ENCODE results near the gene SLX4.

Gene SLX4

DNA sequence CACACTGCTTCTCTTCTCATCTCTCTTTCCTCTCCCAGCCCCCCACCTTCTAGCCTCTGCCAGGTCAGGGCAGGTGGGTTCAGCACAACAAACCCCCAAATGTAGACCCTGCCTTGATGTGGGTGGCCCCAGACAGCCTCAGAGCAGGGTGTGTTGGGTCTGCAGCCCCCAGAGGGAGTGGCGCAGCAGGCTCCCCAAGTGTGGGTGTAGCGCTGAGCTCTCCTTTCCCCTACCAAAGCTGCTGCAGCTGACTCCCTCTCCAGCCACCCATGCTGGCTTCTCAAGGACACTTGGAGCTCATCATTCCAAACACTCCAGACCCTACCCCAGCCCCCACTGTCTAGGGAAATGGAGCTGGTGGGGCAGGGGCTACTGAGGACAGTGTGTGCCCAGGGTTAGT, 61.5 kb downstream of the SLX4 start:
- no peak for DNase-seq (ENCODE audit: low read depth in 3 of 3)

- DNase-seq (ENCODE audit: low read depth in 3 of 3), result no peak
Observed at GRCh38 chr16:3548859-3549258, 62.5 kb downstream of the SLX4 start.

GRCh38 chr16:3548445-3548844, 63.0 kb downstream of the SLX4 start:
- DNase-seq (ENCODE audit: low read depth in 3 of 3), result no peak

DNA sequence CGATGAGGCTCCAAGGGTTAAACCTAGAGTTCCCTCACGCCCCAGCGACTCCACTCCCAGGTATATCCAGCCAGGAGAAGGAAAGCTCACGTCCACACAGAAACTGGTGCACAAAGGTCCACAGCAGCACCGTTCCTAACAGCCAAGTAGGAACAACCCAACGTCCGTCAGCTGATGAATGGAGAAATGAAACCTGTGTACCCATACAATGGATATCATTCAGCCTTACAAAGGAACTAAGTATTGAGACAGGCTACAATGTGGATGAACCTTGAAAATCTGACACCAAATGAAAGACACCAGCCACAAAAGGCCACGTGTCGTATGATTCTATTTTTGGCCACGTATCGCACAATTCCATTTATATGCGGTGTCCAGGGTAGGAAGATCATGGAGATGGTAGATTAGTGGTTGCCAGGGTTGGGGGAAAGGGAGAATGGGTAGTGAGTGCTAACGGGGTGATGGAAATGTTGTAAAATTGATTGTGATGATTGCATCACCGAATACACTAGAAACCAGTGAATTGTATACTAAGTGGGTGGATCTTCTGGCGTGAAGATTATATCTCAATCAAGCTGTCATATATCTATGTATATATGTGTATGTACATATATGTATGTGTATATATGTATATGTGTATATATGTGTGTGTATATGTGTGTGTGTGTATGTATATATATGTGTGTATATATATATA, 64.3 kb downstream of the SLX4 start:
- no peak for DNase-seq (ENCODE audit: low read depth in 3 of 3)

DNA sequence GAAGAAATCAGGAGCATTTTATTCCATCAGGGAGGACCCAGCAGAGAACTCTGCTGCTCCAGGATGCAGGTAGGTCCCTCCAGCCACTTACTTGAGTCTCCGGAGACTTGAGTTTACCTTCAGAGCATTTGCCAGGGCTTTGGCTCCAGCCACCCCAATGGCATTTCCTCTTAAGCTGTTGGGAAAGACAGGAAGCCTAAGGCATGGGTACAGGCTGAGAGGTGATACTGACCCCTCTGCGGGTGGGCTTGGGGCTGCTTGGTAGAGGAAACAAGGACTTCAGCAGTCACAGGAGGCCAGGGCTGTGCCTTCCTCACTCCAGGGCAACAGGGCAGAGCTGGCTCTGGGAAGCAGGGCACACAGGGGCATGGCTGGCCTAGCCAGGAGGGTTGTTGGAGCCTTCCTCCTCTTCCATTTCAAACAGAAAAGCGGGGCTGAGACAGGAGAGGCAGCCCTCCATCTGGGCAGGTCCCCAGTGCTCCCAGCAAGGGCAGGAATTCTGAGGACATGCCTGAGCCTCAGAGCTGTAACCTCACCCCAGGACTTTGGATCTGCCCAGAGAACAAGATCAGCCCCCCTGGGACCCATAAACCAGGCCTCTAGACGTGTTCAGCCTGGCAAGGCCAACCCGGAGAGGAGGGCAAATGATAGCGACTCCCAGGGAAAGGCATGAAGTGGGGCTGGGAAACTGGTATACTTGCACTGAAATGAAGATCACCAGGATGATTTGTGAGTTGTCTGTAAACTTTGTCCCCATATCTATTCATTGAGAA, 68.6 kb downstream of the SLX4 start:
- no peak for DNase-seq (ENCODE audit: low read depth in 3 of 3)

GRCh38 chr16:3541527-3542155, 69.8 kb downstream of the SLX4 start:
- DNase-seq (ENCODE audit: low read depth in 3 of 3), result no peak

DNA sequence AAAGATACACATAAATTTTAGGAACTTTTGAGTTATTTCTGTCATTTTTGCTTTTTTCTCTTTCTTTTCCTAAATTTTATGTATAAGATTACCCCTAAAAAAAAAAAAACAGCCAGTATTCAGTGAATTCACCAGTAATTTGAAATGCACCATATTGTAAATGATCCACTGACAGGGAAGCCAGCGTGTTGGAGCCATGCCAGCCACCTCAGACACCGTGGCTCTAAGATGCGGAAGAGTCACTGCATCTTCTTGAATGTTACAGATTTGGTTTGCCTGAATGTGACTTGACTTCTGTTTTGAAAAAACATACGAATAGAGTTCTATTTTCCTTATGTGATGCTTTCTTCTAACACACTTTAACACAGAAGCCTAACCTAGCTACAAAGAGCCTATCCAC, 73.2 kb downstream of the SLX4 start:
- DNase-seq (ENCODE audit: low read depth in 3 of 3), result no peak

DNA sequence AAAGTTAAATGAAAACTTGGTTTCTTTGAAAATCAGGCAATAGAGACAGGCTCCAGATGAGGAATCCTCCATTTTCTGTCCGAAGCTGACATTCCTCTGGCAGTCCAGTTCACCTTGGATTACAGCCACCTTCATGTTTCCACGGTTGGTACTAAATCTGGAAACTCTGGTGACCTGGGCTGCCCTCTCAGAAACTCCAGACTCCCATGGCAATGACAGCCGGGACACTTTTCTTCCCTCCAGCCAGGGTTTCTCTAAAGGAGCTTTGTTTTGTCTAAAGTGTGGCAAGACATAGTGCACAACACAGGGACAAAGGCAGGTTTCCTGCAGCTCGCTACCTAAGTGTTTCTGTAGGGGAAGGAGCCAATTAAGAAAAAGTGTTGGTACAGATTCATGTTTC, 74.6 kb downstream of the SLX4 start:
- DNase-seq (ENCODE audit: low read depth in 3 of 3), result no peak

GRCh38 chr16:3536271-3536731, 75.1 kb downstream of the SLX4 start:
- DNase-seq (ENCODE audit: low read depth in 3 of 3), result no peak

DNA sequence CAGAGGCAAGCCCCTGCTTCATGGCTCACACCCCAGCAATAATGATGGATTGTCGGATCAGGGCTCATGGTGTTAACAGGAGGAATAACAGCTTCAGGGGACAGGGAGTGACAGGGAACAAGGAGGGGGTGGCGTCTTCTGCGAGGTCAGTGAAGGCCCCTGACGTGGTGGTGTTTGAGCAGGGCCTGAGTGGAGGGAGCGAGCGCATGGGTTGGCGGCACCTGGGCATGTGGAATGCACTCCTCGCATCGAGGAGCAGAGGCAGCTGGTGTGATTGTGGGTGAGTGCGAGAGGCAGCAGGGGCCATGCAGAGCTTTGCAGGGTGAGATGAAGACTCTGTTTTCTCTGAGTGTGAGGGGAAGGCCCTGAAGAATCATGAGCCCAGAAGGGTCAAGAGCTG, 77.3 kb downstream of the SLX4 start:
- DNase-seq (ENCODE audit: low read depth in 3 of 3), result no peak

DNA sequence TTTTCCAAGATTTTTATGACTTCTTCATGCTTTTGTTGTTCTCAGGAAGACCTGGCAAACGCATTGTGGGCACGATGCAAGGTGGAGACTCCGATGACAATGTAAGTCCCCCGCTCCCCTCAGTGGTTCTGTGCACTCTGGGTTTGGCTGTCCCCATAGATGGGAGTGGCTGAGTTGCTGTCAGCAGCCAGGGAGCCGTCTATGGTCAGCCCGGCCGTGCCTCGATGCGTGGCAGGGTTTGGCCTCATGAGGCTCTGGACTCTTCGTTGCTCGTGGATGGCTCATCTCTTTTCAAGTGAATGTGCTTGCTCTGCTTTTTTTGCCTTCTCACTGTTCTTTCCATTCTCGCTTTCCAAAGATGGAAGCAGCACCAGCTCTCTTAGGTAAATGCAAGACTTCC, 78.7 kb downstream of the SLX4 start:
- DNase-seq (ENCODE audit: low read depth in 3 of 3), result no peak
